DMS153 (cell line): ENCODE results near the gene FAM217B.
"Not testable (repeated sequence)": the region's sequence is repeated elsewhere in the genome, so short reads cannot be mapped to it uniquely, and the experiment has no call there.

Experiments used
- DNase-seq: peaks from one replicate; lab custom pipeline; 2025; lab: John Stamatoyannopoulos, UW

The FAM217B gene

GRCh38 chr20:59938696-59939051 lies 1.5 kb upstream of the FAM217B start:
- DNase-seq = no peak

GRCh38 chr20:59939052-59939878 lies 924 bp upstream of the FAM217B start:
- no peak for DNase-seq

- no peak for DNase-seq
These were observed 385 bp upstream of the FAM217B start for GRCh38 chr20:59939879-59940128.

GRCh38 chr20:59940956-59941294 lies 736 bp downstream of the FAM217B start:
- DNase-seq = no peak

- DNase-seq = no peak
These were observed 2.1 kb downstream of the FAM217B start for GRCh38 chr20:59942245-59942644.

- DNase-seq = no peak
These were observed 4.5 kb downstream of the FAM217B start for GRCh38 chr20:59944726-59945125.

GRCh38 chr20:59945175-59945574 lies 5.0 kb downstream of the FAM217B start:
- DNase-seq = no peak

GRCh38 chr20:59945731-59946130 lies 5.5 kb downstream of the FAM217B start:
- DNase-seq = no peak

- DNase-seq = no peak
These were observed 7.2 kb downstream of the FAM217B start for GRCh38 chr20:59947376-59947775.

GRCh38 chr20:59948212-59948611 lies 8.0 kb downstream of the FAM217B start:
- no peak for DNase-seq

GRCh38 chr20:59948828-59949720 lies 8.9 kb downstream of the FAM217B start:
- peak; percentile 37 for DNase-seq

- DNase-seq = no peak
These were observed 9.7 kb downstream of the FAM217B start for GRCh38 chr20:59949911-59950310.

GRCh38 chr20:59954718-59955117 lies 14.5 kb downstream of the FAM217B start:
- no peak for DNase-seq

- DNase-seq = peak; percentile 32
These were observed 15.1 kb downstream of the FAM217B start for GRCh38 chr20:59955131-59955796.

GRCh38 chr20:59957568-59957967 lies 17.4 kb downstream of the FAM217B start:
- DNase-seq = not testable (repeated sequence)

GRCh38 chr20:59958123-59958522 lies 17.9 kb downstream of the FAM217B start, which contains the start of gene CDH26:
Gene CDH26, plus strand, starts transcription at chr20:59958423. Its CDS starts 304 bp downstream, at chr20:59958727.
- DNase-seq = peak; percentile 8

- peak; percentile 60 for DNase-seq
These were observed 18.4 kb downstream of the FAM217B start for GRCh38 chr20:59958626-59959025.

GRCh38 chr20:59961423-59961822 lies 21.2 kb downstream of the FAM217B start:
- no peak for DNase-seq

- DNase-seq = no peak
These were observed 22.0 kb downstream of the FAM217B start for GRCh38 chr20:59962155-59962554.

- no peak for DNase-seq
These were observed 26.2 kb downstream of the FAM217B start for GRCh38 chr20:59966428-59966827.

GRCh38 chr20:59971428-59971827 lies 31.2 kb downstream of the FAM217B start:
- DNase-seq = no peak

GRCh38 chr20:59972037-59972801 lies 32.0 kb downstream of the FAM217B start:
- DNase-seq = no peak
